Measurements from ENCODE around the gene ADAMTSL3. TPM values are rescaled to one million over a fixed set of nuclear protein-coding genes. Genes with fewer than 3 reads are reported as not detected.

ADAMTSL3 gene
- total and polyA plus RNA-seq, 2 experiments from 2014 or later = 0.61 to 0.87 TPM

GRCh38 chr15:83732196-83732595 lies 78.3 kb downstream of the ADAMTSL3 start:
- Histone ChIP-seq H4K20me1 (replicated peaks; ENCODE audit: insufficient read depth) (no peaks in the 10 kb centered on the region), H3K4me3 (no peak overlapping the region), H3K4me2 (no peak overlapping the region), H3K79me2 (replicated peaks; ENCODE audit: insufficient read depth) (no peaks in the 10 kb centered on the region), H3F3A (replicated peaks; ENCODE audit: low read depth) (no peaks in the 10 kb centered on the region), H3K36me3 (ENCODE audit: insufficient read depth) (no peaks in the 10 kb centered on the region), H3K27ac (ENCODE audit: low read depth) (no peak overlapping the region), H2AFZ (no peak overlapping the region), H3K9me2 (ENCODE audit: insufficient read depth) (no peaks in the 10 kb centered on the region; the same call in 1 of the 2 replicates), H3K4me1 (ENCODE audit: insufficient read depth) (no peaks in the 10 kb centered on the region), H3K27me3 (ENCODE audit: insufficient read depth) (no peaks in the 10 kb centered on the region)
- DNase-seq (ENCODE audit: low spot score) (no peak), ATAC-seq (no peak)
- Mint-ChIP-seq H3K4me3 (no peak overlapping the region), H3K27me3 (ENCODE audit: insufficient read depth, low read depth, poor library complexity) (no peaks in the 10 kb centered on the region), H3K36me3 (ENCODE audit: low read depth) (no peaks in the 10 kb centered on the region), H3K4me1 (no peaks in the 10 kb centered on the region; the same call in 2 of the 3 replicates), H3K27ac (no peak overlapping the region), H3K9me3 (no peaks in the 10 kb centered on the region)
- TF ChIP-seq CTCF (conservative IDR thresholded peaks at IDR 0.05; ENCODE audit: low read depth in 2 of 2) (no peak), EZH2phosphoT487 (IDR thresholded peaks at IDR 0.05; ENCODE audit: unreplicated experiment) (no peak), ZNF462 (CRISPR knock-in tag; IDR thresholded peaks at IDR 0.05) (no peak), JUNB (IDR thresholded peaks at IDR 0.05; ENCODE audit: unreplicated experiment) (no peak), ETS1 (IDR thresholded peaks at IDR 0.05) (no peak), ZNF331 (CRISPR knock-in tag; IDR thresholded peaks at IDR 0.05; ENCODE audit: low read depth) (no peak), REST (IDR thresholded peaks at IDR 0.05; ENCODE audit: unreplicated experiment) (no peak), ZNF114 (CRISPR knock-in tag; IDR thresholded peaks at IDR 0.05) (no peak), CREB1 (CRISPR knock-in tag; IDR thresholded peaks at IDR 0.05; ENCODE audit: low read depth) (no peak), EZH2 (IDR thresholded peaks at IDR 0.05; ENCODE audit: low read depth, unreplicated experiment) (no peak)
